ENCODE results near the gene UBE2N. TPM values are rescaled to one million over a fixed set of nuclear protein-coding genes. Genes with fewer than 3 reads are reported as not detected.
A peak's percentile ranks its signal among the peaks of the same experiment; 100 is the strongest.
"Not testable (repeated sequence)": the region's sequence is repeated elsewhere in the genome, so short reads cannot be mapped to it uniquely, and the experiment has no call there.

UBE2N gene
- total RNA-seq, 2 experiments from 2014 or later = 159 to 170 TPM

- no peak overlapping the region for H3K27ac Mint-ChIP-seq
- CTCF ChIA-PET = interaction anchor here (0.6 to 3.3 kb wide), 39 partner anchors 8 to 1017 kb away, joined by 3 to 41 read pairs (median 4); partner anchors contain the start of genes EEA1 and MRPL42
Measured at GRCh38 chr12:93419388-93420034, 22.2 kb downstream of the UBE2N start.

GRCh38 chr12:93417967-93418480 lies 23.7 kb downstream of the UBE2N start:
- Mint-ChIP-seq H3K27ac (no peak overlapping the region), H3K9me3 (no peaks in the 10 kb centered on the region), H3K36me3 (ENCODE audit: low read depth) (peaks cover 20% of the 10 kb centered on the region), H3K4me1 (peaks cover 82% of the 10 kb centered on the region), H3K4me3 (no peak overlapping the region), H3K27me3 (no peaks in the 10 kb centered on the region)
- POLR2A ChIA-PET = no interaction called here
- DNase-seq = no peak
- CTCF ChIA-PET = interaction anchor here (0.9 to 3.3 kb wide), 5 partner anchors 10 to 684 kb away, joined by 4 to 26 read pairs (median 5); no protein-coding TSS in a partner anchor

More at GRCh38 chr12:93419388-93420034, 22.2 kb downstream of the UBE2N start:
- peaks cover 14% of the 10 kb centered on the region for H3K36me3 Mint-ChIP-seq (ENCODE audit: low read depth)
- H3K4me1 Mint-ChIP-seq = peaks cover 83% of the 10 kb centered on the region
- no peak for DNase-seq
- no peaks in the 10 kb centered on the region for H3K9me3 Mint-ChIP-seq
- no peak overlapping the region for H3K4me3 Mint-ChIP-seq
- POLR2A ChIA-PET = interaction anchor here (0.6 to 2.3 kb wide), 7 partner anchors 14 to 683 kb away, joined by 3 to 12 read pairs (median 6); partner anchors contain the start of gene UBE2N
- H3K27me3 Mint-ChIP-seq = no peaks in the 10 kb centered on the region

GRCh38 chr12:93415723-93416464 lies 25.9 kb downstream of the UBE2N start:
- CTCF ChIA-PET = interaction anchor here (0.6 to 3.2 kb wide), 2 partner anchors 19 to 424 kb away, joined by 3 to 9 read pairs; no protein-coding TSS in a partner anchor
- H3K27ac Mint-ChIP-seq = peak overlapping the region; percentile 70
- H3K27me3 Mint-ChIP-seq = no peaks in the 10 kb centered on the region
- H3K9me3 Mint-ChIP-seq = no peaks in the 10 kb centered on the region
- H3K36me3 Mint-ChIP-seq (ENCODE audit: low read depth) = peaks cover 36% of the 10 kb centered on the region
- H3K4me3 Mint-ChIP-seq = peak overlapping the region; percentile 41
- peaks cover 79% of the 10 kb centered on the region for H3K4me1 Mint-ChIP-seq
- POLR2A ChIA-PET = interaction anchor here (1.5 to 2.1 kb wide), 4 partner anchors 12 to 35 kb away, joined by 3 to 11 read pairs (median 6); no protein-coding TSS in a partner anchor
- DNase-seq = no peak

GRCh38 chr12:93413064-93413463 lies 28.7 kb downstream of the UBE2N start:
- Mint-ChIP-seq H3K36me3 (ENCODE audit: low read depth) (peaks cover 58% of the 10 kb centered on the region), H3K4me3 (no peak overlapping the region)

GRCh38 chr12:93412396-93412795 lies 29.4 kb downstream of the UBE2N start:
- CTCF ChIA-PET, H3K27ac Mint-ChIP-seq, POLR2A ChIA-PET, H3K9me3 Mint-ChIP-seq, DNase-seq, H3K4me3 Mint-ChIP-seq, H3K27me3 Mint-ChIP-seq: not testable (repeated sequence)
- peaks cover 73% of the 10 kb centered on the region for H3K4me1 Mint-ChIP-seq
- H3K36me3 Mint-ChIP-seq (ENCODE audit: low read depth) = peaks cover 63% of the 10 kb centered on the region

More at GRCh38 chr12:93413064-93413463, 28.7 kb downstream of the UBE2N start:
- no peak overlapping the region for H3K27ac Mint-ChIP-seq
- no peaks in the 10 kb centered on the region for H3K27me3 Mint-ChIP-seq
- H3K4me1 Mint-ChIP-seq = peaks cover 77% of the 10 kb centered on the region
- CTCF ChIA-PET = interaction anchor here (0.5 to 3.2 kb wide), 2 partner anchors 16 to 1010 kb away, joined by 3 to 9 read pairs; no protein-coding TSS in a partner anchor
- H3K9me3 Mint-ChIP-seq = no peaks in the 10 kb centered on the region
- no peak for DNase-seq
- POLR2A ChIA-PET = no interaction called here

- ChIA-PET CTCF (interaction anchor here (0.8 to 1.5 kb wide), 2 partner anchors 9 to 691 kb away, joined by 3 to 7 read pairs; no protein-coding TSS in a partner anchor), POLR2A (interaction anchor here (0.8 to 0.9 kb wide), 2 partner anchors 30 to 31 kb away, joined by 3 to 4 read pairs; partner anchors contain the start of gene UBE2N)
- DNase-seq, H3K27me3 Mint-ChIP-seq, H3K27ac Mint-ChIP-seq, H3K9me3 Mint-ChIP-seq, H3K4me3 Mint-ChIP-seq: not testable (repeated sequence)
- Mint-ChIP-seq H3K36me3 (ENCODE audit: low read depth) (peaks cover 74% of the 10 kb centered on the region), H3K4me1 (peaks cover 60% of the 10 kb centered on the region)
Measured at GRCh38 chr12:93411060-93411459, 30.7 kb downstream of the UBE2N start.

- H3K4me1 Mint-ChIP-seq = peaks cover 46% of the 10 kb centered on the region
- ChIA-PET POLR2A (interaction anchor here (0.7 kb wide), 1 partner anchor 72 kb away, joined by 3 read pairs; no protein-coding TSS in a partner anchor), CTCF (interaction anchor here (0.7 to 2.6 kb wide), 4 partner anchors 10 to 692 kb away, joined by 4 to 13 read pairs (median 6); no protein-coding TSS in a partner anchor)
- not testable (repeated sequence) for H3K27ac Mint-ChIP-seq, H3K4me3 Mint-ChIP-seq, H3K9me3 Mint-ChIP-seq, DNase-seq, H3K27me3 Mint-ChIP-seq
- H3K36me3 Mint-ChIP-seq (ENCODE audit: low read depth) = peaks cover 74% of the 10 kb centered on the region
Measured at GRCh38 chr12:93409343-93410187, 32.2 kb downstream of the UBE2N start.

GRCh38 chr12:93408813-93409212 lies 32.9 kb downstream of the UBE2N start:
- ChIA-PET CTCF (interaction anchor here (0.7 to 2.6 kb wide), 5 partner anchors 9 to 693 kb away, joined by 4 to 13 read pairs (median 5); no protein-coding TSS in a partner anchor), POLR2A (interaction anchor here (0.7 kb wide), 1 partner anchor 73 kb away, joined by 3 read pairs; no protein-coding TSS in a partner anchor)
- peaks cover 43% of the 10 kb centered on the region for H3K4me1 Mint-ChIP-seq
- no peak for DNase-seq
- H3K4me3 Mint-ChIP-seq = no peak overlapping the region
- no peaks in the 10 kb centered on the region for H3K27me3 Mint-ChIP-seq
- peaks cover 76% of the 10 kb centered on the region for H3K36me3 Mint-ChIP-seq (ENCODE audit: low read depth)
- H3K27ac Mint-ChIP-seq = no peak overlapping the region
- no peaks in the 10 kb centered on the region for H3K9me3 Mint-ChIP-seq

GRCh38 chr12:93407963-93408283 lies 33.8 kb downstream of the UBE2N start:
- H3K27me3 Mint-ChIP-seq = no peaks in the 10 kb centered on the region
- POLR2A ChIA-PET = no interaction called here
- no peaks in the 10 kb centered on the region for H3K9me3 Mint-ChIP-seq
- no peak overlapping the region for H3K27ac Mint-ChIP-seq
- H3K4me1 Mint-ChIP-seq = peaks cover 35% of the 10 kb centered on the region
- H3K36me3 Mint-ChIP-seq (ENCODE audit: low read depth) = peaks cover 72% of the 10 kb centered on the region
- CTCF ChIA-PET = interaction anchor here (0.7 to 2.6 kb wide), 6 partner anchors 10 to 694 kb away, joined by 3 to 13 read pairs (median 4); no protein-coding TSS in a partner anchor
- no peak overlapping the region for H3K4me3 Mint-ChIP-seq
- no peak for DNase-seq

GRCh38 chr12:93407054-93407962 lies 34.4 kb downstream of the UBE2N start:
- CTCF ChIA-PET = interaction anchor here (0.7 to 1.9 kb wide), 5 partner anchors 10 to 694 kb away, joined by 3 to 8 read pairs (median 4); no protein-coding TSS in a partner anchor
- H3K9me3 Mint-ChIP-seq = no peaks in the 10 kb centered on the region
- no peak overlapping the region for H3K27ac Mint-ChIP-seq
- H3K4me3 Mint-ChIP-seq = no peak overlapping the region
- POLR2A ChIA-PET = no interaction called here
- peaks cover 36% of the 10 kb centered on the region for H3K4me1 Mint-ChIP-seq
- peaks cover 73% of the 10 kb centered on the region for H3K36me3 Mint-ChIP-seq (ENCODE audit: low read depth)
- no peaks in the 10 kb centered on the region for H3K27me3 Mint-ChIP-seq
- DNase-seq = no peak

Measured in activated CD4-positive, alpha-beta memory T cell treated with anti-CD3 and anti-CD28 coated beads, Interleukin-2, amount 10 ng/mL, durations not matched to agents 7 days and 5 days (primary cell).